IMR-90 (cell line): ENCODE data around the gene ZNF407. TPM values are rescaled to one million over a fixed set of nuclear protein-coding genes. Genes with fewer than 3 reads are reported as not detected.
A peak's percentile ranks its signal among the peaks of the same experiment; 100 is the strongest.

Experiments used
- ATAC-seq: fragments of 200-7000 bp; cut with Tn5 transposase; 2 replicates; pipeline ENCODE4 v1.9.1; 2020; ENCODE audit warnings: low read depth, mild to moderate bottlenecking, moderate library complexity
- BruUV-seq: library from RNA; stranded (reverse); fragments of 400-500 nt; replicated peaks from 2 replicates; lab custom pipeline; 2021; lab: Mats Ljungman, UMichigan
- CTCF ChIA-PET: fragments of 300-600 bp; formaldehyde crosslinking; extraction: SDS; loops from one replicate; lab custom pipeline; 2021; ENCODE audit warnings: antibody characterized with exemption; lab: Yijun Ruan, JAX
- POLR2A ChIA-PET: fragments of 300-600 bp; sonication (Branson Sonifier 250); formaldehyde crosslinking; loops from one replicate; lab custom pipeline; 2022; ENCODE audit warnings: antibody characterized with exemption; ENCODE audit not compliant: unreplicated experiment; lab: Charles Lee
- DNase-seq: peaks from one replicate; pipeline ENCODE4 v3.0.0; 2013
- H2AFZ ChIP-seq: replicated peaks from 2 replicates; pipeline ENCODE3; 2013; ENCODE audit warnings: low read length, mild to moderate bottlenecking; ENCODE audit not compliant: poor library complexity
- H2AK5ac ChIP-seq: 2 replicates; pipeline ENCODE4 v1.6.1; 2013; ENCODE audit warnings: low read depth, low read length, inconsistent platforms
- H2AK9ac ChIP-seq: replicated peaks from 2 replicates; pipeline ENCODE3; 2013; ENCODE audit warnings: mild to moderate bottlenecking, low read depth, low read length, moderate library complexity; ENCODE audit not compliant: poor library complexity
- H2BK120ac ChIP-seq: 2 replicates; pipeline ENCODE4 v1.6.1; 2013; ENCODE audit warnings: low read depth, low read length, inconsistent platforms
- H2BK15ac ChIP-seq: 3 replicates; pipeline ENCODE4 v1.6.1; 2013; ENCODE audit warnings: low read depth, low read length, inconsistent platforms
- H2BK20ac ChIP-seq: 2 replicates; pipeline ENCODE4 v1.6.1; 2013; ENCODE audit warnings: low read depth, mild to moderate bottlenecking, inconsistent platforms, low read length, moderate library complexity
- H2BK5ac ChIP-seq: 2 replicates; pipeline ENCODE4 v1.6.1; 2013; ENCODE audit warnings: mild to moderate bottlenecking, low read depth, low read length, inconsistent platforms; ENCODE audit not compliant: poor library complexity, severe bottlenecking
- H3K14ac ChIP-seq: replicated peaks from 2 replicates; pipeline ENCODE4 v1.6.1; 2013; ENCODE audit warnings: low read depth, low read length, inconsistent platforms
- H3K18ac ChIP-seq: 2 replicates; pipeline ENCODE4 v1.6.1; 2013; ENCODE audit warnings: low read depth, low read length, control low read depth
- H3K23ac ChIP-seq: 2 replicates; pipeline ENCODE4 v1.6.1; 2013; ENCODE audit warnings: low read depth, low read length, inconsistent platforms
- H3K27ac ChIP-seq: 2 replicates; pipeline ENCODE4 v1.5.1; 2013; ENCODE audit warnings: mild to moderate bottlenecking, control low read depth, low read length; ENCODE audit not compliant: insufficient read depth
- H3K27me3 ChIP-seq: 2 replicates; pipeline ENCODE4 v1.6.1; 2013; ENCODE audit warnings: low read length; ENCODE audit not compliant: control insufficient read depth, insufficient read depth
- H3K36me3 ChIP-seq: 2 replicates; pipeline ENCODE4 v1.6.1; 2013; ENCODE audit warnings: low read length, mixed read lengths; ENCODE audit not compliant: control insufficient read depth, insufficient read depth
- H3K4ac ChIP-seq: 2 replicates; pipeline ENCODE4 v1.6.1; 2013; ENCODE audit warnings: low read depth, low read length, inconsistent platforms
- H3K4me1 ChIP-seq: 2 replicates; pipeline ENCODE4 v1.6.1; 2013; ENCODE audit warnings: low read length, mixed read lengths; ENCODE audit not compliant: control insufficient read depth, insufficient read depth
- H3K4me2 ChIP-seq: 2 replicates; pipeline ENCODE4 v1.6.1; 2013; ENCODE audit warnings: low read depth, mild to moderate bottlenecking, control low read depth, low read length, moderate library complexity
- H3K4me3 ChIP-seq: 2 replicates; pipeline ENCODE4 v1.5.1; 2013; ENCODE audit warnings: low read depth, mild to moderate bottlenecking, control low read depth, low read length, moderate library complexity; ENCODE audit not compliant: insufficient read depth
- H3K56ac ChIP-seq: 2 replicates; pipeline ENCODE4 v1.6.1; 2013; ENCODE audit warnings: low read length, inconsistent platforms; ENCODE audit not compliant: insufficient read depth; ENCODE audit errors: extremely low read depth
- H3K79me1 ChIP-seq, 2 experiments: 2 replicates each; pipeline ENCODE4 v1.6.1; 2013; ENCODE audit warnings: low read length in 2 of 2, inconsistent platforms in 1 of 2, low read depth in 1 of 2
- H3K9ac ChIP-seq: 2 replicates; pipeline ENCODE4 v1.6.1; 2013; ENCODE audit warnings: low read depth, low read length, control low read depth
- H3K9me1 ChIP-seq: 2 replicates; pipeline ENCODE4 v1.6.1; 2013; ENCODE audit warnings: low read length, inconsistent platforms; ENCODE audit not compliant: insufficient read depth
- H3K9me3 ChIP-seq: 2 replicates; pipeline ENCODE4 v1.6.1; 2013; ENCODE audit warnings: low read length; ENCODE audit not compliant: control insufficient read depth, insufficient read depth
- H4K20me1 ChIP-seq: 2 replicates; pipeline ENCODE4 v1.6.1; 2013; ENCODE audit warnings: low read length, inconsistent platforms; ENCODE audit not compliant: insufficient read depth
- H4K5ac ChIP-seq: 2 replicates; pipeline ENCODE4 v1.6.1; 2013; ENCODE audit warnings: mild to moderate bottlenecking, low read depth, low read length, control low read depth
- H4K8ac ChIP-seq, 2 experiments: 2 replicates each; pipeline ENCODE4 v1.6.1; 2013; ENCODE audit warnings: low read depth in 2 of 2, low read length in 2 of 2, control low read depth in 1 of 2, inconsistent platforms in 1 of 2
- H4K91ac ChIP-seq: 2 replicates; pipeline ENCODE4 v1.6.1; 2013; ENCODE audit warnings: low read depth, low read length, inconsistent platforms; ENCODE audit not compliant: insufficient read depth
- BHLHE40 ChIP-seq: fragments of 150-350 bp; IDR thresholded peaks from 2 replicates; pipeline ENCODE4 v1.6.1; 2016; ENCODE audit warnings: mild to moderate bottlenecking, low read depth, low read length
- CEBPB ChIP-seq: IDR thresholded peaks from 2 replicates; pipeline ENCODE4 v1.6.1; 2012; ENCODE audit warnings: low read depth, low read length, improper control_type of control experiment
- CHD1 ChIP-seq: IDR thresholded peaks from 2 replicates; pipeline ENCODE4 v1.6.1; 2012; ENCODE audit warnings: low read depth, low read length, improper control_type of control experiment
- FOS ChIP-seq: fragments of 150-350 bp; IDR thresholded peaks from 2 replicates; pipeline ENCODE4 v1.6.1; 2016; ENCODE audit warnings: low read depth, low read length
- MAFK ChIP-seq: IDR thresholded peaks from 2 replicates; pipeline ENCODE4 v1.6.1; 2012; ENCODE audit warnings: low read depth, low read length, improper control_type of control experiment
- MAZ ChIP-seq: IDR thresholded peaks from 2 replicates; pipeline ENCODE4 v1.6.1; 2012; ENCODE audit warnings: low read depth, mild to moderate bottlenecking, low read length, improper control_type of control experiment, moderate library complexity, borderline replicate concordance
- MXI1 ChIP-seq: IDR thresholded peaks from 2 replicates; pipeline ENCODE4 v1.6.1; 2012; ENCODE audit warnings: low read depth, mild to moderate bottlenecking, low read length, moderate library complexity, borderline replicate concordance
- NFE2L2 ChIP-seq: fragments of 150-350 bp; IDR thresholded peaks from 2 replicates; pipeline ENCODE4 v1.6.1; 2016; ENCODE audit warnings: low read depth, mild to moderate bottlenecking, low read length
- POLR2A ChIP-seq: IDR thresholded peaks from 2 replicates; pipeline ENCODE4 v1.6.1; 2012; ENCODE audit warnings: mild to moderate bottlenecking, low read depth, low read length
- RAD21 ChIP-seq: IDR thresholded peaks from 2 replicates; pipeline ENCODE4 v1.6.1; 2012; ENCODE audit warnings: low read length, improper control_type of control experiment
- RCOR1 ChIP-seq: IDR thresholded peaks from 2 replicates; pipeline ENCODE4 v1.6.1; 2012; ENCODE audit warnings: mild to moderate bottlenecking, low read length, improper control_type of control experiment; ENCODE audit not compliant: insufficient replicate concordance
- RFX5 ChIP-seq: IDR thresholded peaks from 2 replicates; pipeline ENCODE4 v1.8.0; 2012; ENCODE audit warnings: low read depth, mild to moderate bottlenecking, low read length, moderate library complexity
- SMC3 ChIP-seq: fragments of 150-350 bp; IDR thresholded peaks from 2 replicates; pipeline ENCODE4 v1.6.1; 2016; ENCODE audit warnings: low read depth, mild to moderate bottlenecking, antibody characterized with exemption, low read length, moderate library complexity
- WGBS, 2 experiments: methylation state at CpG; one replicate each; pipeline versions ENCODE4 v1.1.5 to v1.1.7; 2013; ENCODE audit warnings: missing lambda C conversion rate in 2 of 2; ENCODE audit not compliant: insufficient read length in 1 of 2; ENCODE audit errors: extremely low coverage in 2 of 2; 5-methylcytosine and 5-hydroxymethylcytosine counted together
- dilution Hi-C: fragments of 300-500 bp; cut with HindIII; formaldehyde crosslinking; loops from one replicate; pipeline ENCODE4 v1.14.3; 2018; ENCODE audit warnings: low sequenced_read_pairs; ENCODE audit not compliant: unreplicated experiment
- in situ Hi-C: fragments of 300-500 bp; cut with MboI; formaldehyde crosslinking; loops from 3 replicates; pipeline ENCODE4 v1.14.3; 2019; ENCODE audit warnings: low sequenced_read_pairs, inconsistent platforms, mixed read lengths
- intact Hi-C: fragments of 100-400 bp; cut with micrococcal nuclease; formaldehyde crosslinking; loops from 2 replicates; pipeline ENCODE4 v1.10.0; 2022
- polyA plus RNA-seq, 3 experiments: library from polyadenylated mRNA; depleted of rRNA; stranded (reverse); fragments of >200 nt; gene quantifications; 2 replicates each; pipeline ENCODE4 v1.2.3, GENCODE V29; 2012; ENCODE audit warnings: low replicate concordance in 1 of 3
- total RNA-seq: library from RNA; depleted of rRNA; stranded (reverse); fragments of >200 nt; gene quantifications from 2 replicates; pipeline ENCODE4 v1.2.3, GENCODE V29; 2012
- TF ChIP-seq, protein P1 (sequence below): fragments of 150-350 bp; IDR thresholded peaks from 2 replicates; pipeline ENCODE4 v1.6.1; 2016; ENCODE audit warnings: low read depth, mild to moderate bottlenecking, low read length, moderate library complexity, borderline replicate concordance
- TF ChIP-seq, protein P2 (sequence below): fragments of 150-350 bp; IDR thresholded peaks from 2 replicates; pipeline ENCODE4 v1.6.1; 2017; ENCODE audit warnings: mild to moderate bottlenecking, antibody characterized with exemption, low read length, low read depth

ZNF407 gene
- total and polyA plus RNA-seq, 2 of the 4 experiments (the other 2 are of a cell fraction) = 3.1 to 20.1 TPM

DNA sequence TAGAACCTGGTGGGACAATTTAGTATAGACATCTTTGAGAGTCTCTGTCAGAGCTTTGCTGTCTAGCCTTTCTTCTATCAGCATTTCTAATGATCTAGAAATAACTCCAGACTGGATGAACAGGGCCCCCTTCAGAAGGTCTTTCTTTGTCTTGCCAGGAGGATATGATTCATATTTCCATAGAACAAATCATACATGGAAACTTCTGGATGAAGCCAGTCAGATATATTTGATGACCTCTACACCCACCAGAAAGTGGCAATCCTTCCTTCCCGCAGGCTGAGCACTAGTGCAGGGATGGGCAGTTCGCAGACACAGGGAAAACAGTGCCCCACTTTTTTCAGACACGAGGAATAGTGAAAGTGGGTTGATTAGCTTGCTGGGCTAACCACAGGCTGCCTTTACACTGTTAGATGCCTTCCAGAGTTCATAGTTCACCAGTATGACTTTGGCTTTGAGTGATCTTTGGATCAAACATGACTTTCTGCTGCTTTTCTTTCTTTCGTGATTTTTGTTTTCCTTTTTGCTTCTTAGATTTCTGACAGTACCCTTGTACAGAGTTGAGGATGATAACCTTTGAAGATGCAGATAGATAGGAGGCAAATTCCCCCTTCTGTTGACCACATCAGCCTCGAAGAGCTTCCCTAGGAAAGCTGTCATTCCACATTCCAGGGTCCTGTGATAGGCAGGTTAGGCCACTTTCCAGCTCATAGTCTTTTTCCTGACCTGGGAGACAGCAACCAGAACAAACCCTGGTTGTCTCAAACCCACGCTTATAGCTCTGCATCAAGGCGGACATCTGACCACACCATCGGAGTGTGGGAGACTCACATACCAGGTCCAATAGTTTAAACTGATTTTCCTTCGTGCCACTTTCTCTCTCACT, 237.0 kb downstream of the ZNF407 start:
- H3K56ac ChIP-seq = no peak overlapping the region
- intact Hi-C loops (no loop called here), in situ Hi-C loops (no loop called here), dilution Hi-C loops (no loop called here)
- 90% methylated on average over 3 of the region's 9 CpGs; no CpG with 5 or more reads in 1 of the 2 experiments for WGBS, 2 experiments
- H3K14ac ChIP-seq = no peak overlapping the region
- no peak overlapping the region for H3K4me3 ChIP-seq
- peaks cover 3% of the 10 kb centered on the region; the same call in 1 of the 2 replicates for H3K9me1 ChIP-seq
- H3K36me3 ChIP-seq = no peaks in the 10 kb centered on the region; the same call in none of the 2 replicates
- no peak overlapping the region for H2AK9ac ChIP-seq
- no peaks in the 10 kb centered on the region for H3K9me3 ChIP-seq
- no peak overlapping the region for H2BK120ac ChIP-seq
- no peak overlapping the region for H2BK5ac ChIP-seq
- no peak overlapping the region for H2AK5ac ChIP-seq
- no peak overlapping the region for H4K5ac ChIP-seq
- ATAC-seq (no peak), DNase-seq (peak; percentile 11)
- no peak overlapping the region for H4K8ac ChIP-seq
- H3K4me1 ChIP-seq = peaks cover 6% of the 10 kb centered on the region
- H3K27me3 ChIP-seq = no peaks in the 10 kb centered on the region
- POLR2A ChIA-PET = no interaction called here
- no peak overlapping the region for H3K18ac ChIP-seq
- no peak overlapping the region for H3K4ac ChIP-seq
- H3K4me2 ChIP-seq = no peak overlapping the region
- no peak overlapping the region for H2AFZ ChIP-seq
- 0 out of 3 replicates have a peak overlapping the region, but pooled peaks have one; percentile 37 for H2BK15ac ChIP-seq
- CTCF ChIA-PET = interaction anchor here (1.7 kb wide), 1 partner anchor 15 kb away, joined by 6 read pairs; no protein-coding TSS in a partner anchor
- H3K79me1 ChIP-seq = peaks cover 4 to 5% of the 10 kb centered on the region in 2 experiments; a peak in 1 of 4 replicates
- no peak overlapping the region for H3K27ac ChIP-seq
- BruUV-seq = no TSS peak
- no peak overlapping the region for H4K91ac ChIP-seq
- no peak overlapping the region for H2BK20ac ChIP-seq
- H3K23ac ChIP-seq = no peak overlapping the region
- no peaks in the 10 kb centered on the region for H4K20me1 ChIP-seq
- H3K9ac ChIP-seq = no peak overlapping the region
- TF ChIP-seq MAFK (no peak), FOS (no peak), RCOR1 (no peak), RAD21 (no peak), CEBPB (no peak), MXI1 (no peak), NFE2L2 (no peak), CHD1 (no peak), POLR2A (no peak), BHLHE40 (no peak), RFX5 (no peak), MAZ (no peak), SMC3 (no peak)
- TF ChIP-seq, protein P1, sequence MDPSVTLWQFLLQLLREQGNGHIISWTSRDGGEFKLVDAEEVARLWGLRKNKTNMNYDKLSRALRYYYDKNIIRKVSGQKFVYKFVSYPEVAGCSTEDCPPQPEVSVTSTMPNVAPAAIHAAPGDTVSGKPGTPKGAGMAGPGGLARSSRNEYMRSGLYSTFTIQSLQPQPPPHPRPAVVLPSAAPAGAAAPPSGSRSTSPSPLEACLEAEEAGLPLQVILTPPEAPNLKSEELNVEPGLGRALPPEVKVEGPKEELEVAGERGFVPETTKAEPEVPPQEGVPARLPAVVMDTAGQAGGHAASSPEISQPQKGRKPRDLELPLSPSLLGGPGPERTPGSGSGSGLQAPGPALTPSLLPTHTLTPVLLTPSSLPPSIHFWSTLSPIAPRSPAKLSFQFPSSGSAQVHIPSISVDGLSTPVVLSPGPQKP = no peak
- TF ChIP-seq, protein P2, sequence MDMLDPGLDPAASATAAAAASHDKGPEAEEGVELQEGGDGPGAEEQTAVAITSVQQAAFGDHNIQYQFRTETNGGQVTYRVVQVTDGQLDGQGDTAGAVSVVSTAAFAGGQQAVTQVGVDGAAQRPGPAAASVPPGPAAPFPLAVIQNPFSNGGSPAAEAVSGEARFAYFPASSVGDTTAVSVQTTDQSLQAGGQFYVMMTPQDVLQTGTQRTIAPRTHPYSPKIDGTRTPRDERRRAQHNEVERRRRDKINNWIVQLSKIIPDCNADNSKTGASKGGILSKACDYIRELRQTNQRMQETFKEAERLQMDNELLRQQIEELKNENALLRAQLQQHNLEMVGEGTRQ = no peak
